ENCODE data around the gene PLCD4.
A peak's percentile ranks its signal among the peaks of the same experiment; 100 is the strongest.

PLCD4 gene

GRCh38 chr2:218607436-218608115, at the start of gene PLCD4:
PLCD4 (plus strand) TSS chr2:218607899; CDS start chr2:218615740, 7,841 bp downstream.
- H3K27ac ChIP-seq (ENCODE audit: low read length) = peak within 1 kb of the TSS; percentile 84
- no peaks in the 10 kb centered on the region for H3K9me3 ChIP-seq (ENCODE audit: control insufficient read depth in 2 of 2, low read length in 2 of 2)
- no peaks in the 10 kb centered on the region for H3K27me3 ChIP-seq (ENCODE audit: control insufficient read depth in 1 of 2, insufficient read depth in 2 of 2, low read length in 2 of 2)
- H3K4me1 ChIP-seq (ENCODE audit: control insufficient read depth, insufficient read depth, low read length) = peaks cover 29% of the 10 kb centered on the region
- H3K36me3 ChIP-seq (ENCODE audit: control insufficient read depth in 2 of 2, insufficient read depth in 2 of 2, low read length in 2 of 2) = no peaks in the 10 kb centered on the region
- H3K9ac ChIP-seq (ENCODE audit: low read length in 2 of 2) = peak within 1 kb of the TSS; percentile 59 to 93
- H3K4me3 ChIP-seq (ENCODE audit: low read length in 2 of 2) = peak within 1 kb of the TSS; percentile 56 to 82

GRCh38 chr2:218557941-218558340, 49.8 kb upstream of the PLCD4 start:
- H3K27me3 ChIP-seq (ENCODE audit: control insufficient read depth in 1 of 2, insufficient read depth in 2 of 2, low read length in 2 of 2) = no peaks in the 10 kb centered on the region
- no peak overlapping the region for H3K9ac ChIP-seq (ENCODE audit: low read length in 2 of 2)
- H3K36me3 ChIP-seq (ENCODE audit: control insufficient read depth in 2 of 2, insufficient read depth in 2 of 2, low read length in 2 of 2) = peaks cover 15 to 16% of the 10 kb centered on the region in 2 donors
- no peak overlapping the region for H3K27ac ChIP-seq (ENCODE audit: low read length)
- no peaks in the 10 kb centered on the region for H3K9me3 ChIP-seq (ENCODE audit: control insufficient read depth in 2 of 2, low read length in 2 of 2)
- H3K4me3 ChIP-seq (ENCODE audit: low read length in 2 of 2) = no peak overlapping the region
- H3K4me1 ChIP-seq (ENCODE audit: control insufficient read depth, insufficient read depth, low read length) = no peaks in the 10 kb centered on the region

DNA sequence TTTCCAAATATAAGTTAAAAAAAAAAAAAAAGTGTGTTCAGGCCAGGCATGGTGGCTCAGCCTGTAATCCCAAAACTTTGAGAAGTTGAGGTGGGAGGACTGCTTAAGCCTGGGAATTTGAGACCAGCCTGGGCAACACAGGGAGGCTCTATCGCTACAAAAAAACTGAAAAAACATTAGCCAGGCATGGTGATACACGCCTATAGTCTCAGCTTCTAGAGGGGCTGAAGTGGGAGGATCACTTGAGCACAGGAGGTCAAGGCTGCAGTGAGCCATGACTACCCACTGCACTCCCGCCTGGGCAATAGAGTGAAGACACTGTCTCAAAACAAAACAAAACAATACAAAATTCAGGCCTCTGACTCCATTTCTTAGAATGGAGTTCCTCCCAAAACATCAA, 48.7 kb upstream of the PLCD4 start:
- peaks cover 8 to 9% of the 10 kb centered on the region in 2 donors for H3K36me3 ChIP-seq (ENCODE audit: control insufficient read depth in 2 of 2, insufficient read depth in 2 of 2, low read length in 2 of 2)
- H3K4me3 ChIP-seq (ENCODE audit: low read length in 2 of 2) = no peak overlapping the region
- no peak overlapping the region for H3K9ac ChIP-seq (ENCODE audit: low read length in 2 of 2)
- H3K9me3 ChIP-seq (ENCODE audit: control insufficient read depth in 2 of 2, low read length in 2 of 2) = no peaks in the 10 kb centered on the region
- no peaks in the 10 kb centered on the region for H3K27me3 ChIP-seq (ENCODE audit: control insufficient read depth in 1 of 2, insufficient read depth in 2 of 2, low read length in 2 of 2)
- H3K27ac ChIP-seq (ENCODE audit: low read length) = no peak overlapping the region
- H3K4me1 ChIP-seq (ENCODE audit: control insufficient read depth, insufficient read depth, low read length) = no peaks in the 10 kb centered on the region

GRCh38 chr2:218564056-218564455, 43.6 kb upstream of the PLCD4 start:
- H3K9ac ChIP-seq (ENCODE audit: low read length in 2 of 2) = no peak overlapping the region
- peaks cover 3 to 7% of the 10 kb centered on the region in 2 donors for H3K36me3 ChIP-seq (ENCODE audit: control insufficient read depth in 2 of 2, insufficient read depth in 2 of 2, low read length in 2 of 2)
- H3K9me3 ChIP-seq (ENCODE audit: control insufficient read depth in 2 of 2, low read length in 2 of 2) = no peaks in the 10 kb centered on the region
- H3K27ac ChIP-seq (ENCODE audit: low read length) = no peak overlapping the region
- no peaks in the 10 kb centered on the region for H3K27me3 ChIP-seq (ENCODE audit: control insufficient read depth in 1 of 2, insufficient read depth in 2 of 2, low read length in 2 of 2)
- H3K4me3 ChIP-seq (ENCODE audit: low read length in 2 of 2) = no peak overlapping the region
- peaks cover 9% of the 10 kb centered on the region for H3K4me1 ChIP-seq (ENCODE audit: control insufficient read depth, insufficient read depth, low read length)

DNA sequence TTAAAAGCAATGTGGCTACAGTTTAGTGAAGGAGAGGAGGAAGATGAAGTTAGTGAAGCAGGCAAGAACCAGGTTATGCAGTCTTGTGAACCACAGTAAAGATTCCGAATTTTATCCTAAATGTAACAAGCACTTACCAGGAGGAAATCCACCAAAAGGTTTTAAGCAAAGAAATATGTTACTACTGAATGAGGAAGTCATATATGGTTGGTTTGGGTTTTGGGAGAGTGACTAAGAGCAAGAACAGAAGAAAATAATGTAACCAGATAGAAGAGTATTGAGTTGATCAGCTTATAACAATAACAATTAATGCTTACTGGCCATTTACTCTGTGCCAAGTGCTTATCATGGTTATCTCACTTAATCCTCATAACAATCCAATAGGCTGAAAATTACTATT, 41.4 kb upstream of the PLCD4 start:
- Histone ChIP-seq H3K27ac (ENCODE audit: low read length) (no peak overlapping the region), H3K9ac (ENCODE audit: low read length in 2 of 2) (no peak overlapping the region), H3K36me3 (ENCODE audit: control insufficient read depth in 2 of 2, insufficient read depth in 2 of 2, low read length in 2 of 2) (peaks cover 0 to 3% of the 10 kb centered on the region in 2 donors), H3K4me3 (ENCODE audit: low read length in 2 of 2) (no peak overlapping the region), H3K9me3 (ENCODE audit: control insufficient read depth in 2 of 2, low read length in 2 of 2) (no peaks in the 10 kb centered on the region), H3K27me3 (ENCODE audit: control insufficient read depth in 1 of 2, insufficient read depth in 2 of 2, low read length in 2 of 2) (no peaks in the 10 kb centered on the region), H3K4me1 (ENCODE audit: control insufficient read depth, insufficient read depth, low read length) (peaks cover 26% of the 10 kb centered on the region)

DNA sequence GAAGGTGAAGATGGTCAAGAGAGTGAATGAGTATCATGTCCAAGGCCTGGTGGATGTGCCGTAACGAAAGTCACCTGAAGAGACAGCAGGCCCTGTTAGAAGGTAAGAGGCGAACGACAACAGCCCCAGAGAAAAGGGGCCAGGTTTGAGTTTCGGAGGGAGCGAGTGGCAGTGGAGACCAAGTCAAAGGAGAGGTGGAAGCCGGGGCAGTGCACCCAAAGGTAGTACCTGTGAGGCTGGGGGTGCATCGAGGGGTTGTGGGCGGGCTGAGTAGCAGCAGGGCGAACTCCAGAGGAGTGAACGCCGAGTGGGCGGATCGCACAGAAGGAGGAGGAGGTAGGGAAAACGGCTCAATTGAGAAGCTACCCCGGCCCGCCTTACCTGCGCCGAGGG, 39.9 kb upstream of the PLCD4 start:
- Histone ChIP-seq H3K4me3 (ENCODE audit: low read length in 2 of 2) (peak overlapping the region; percentile 86 to 91), H3K27ac (ENCODE audit: low read length) (peak overlapping the region; percentile 91), H3K27me3 (ENCODE audit: control insufficient read depth in 1 of 2, insufficient read depth in 2 of 2, low read length in 2 of 2) (no peaks in the 10 kb centered on the region), H3K9ac (ENCODE audit: low read length in 2 of 2) (peak overlapping the region; percentile 89 to 92), H3K4me1 (ENCODE audit: control insufficient read depth, insufficient read depth, low read length) (peaks cover 27% of the 10 kb centered on the region), H3K36me3 (ENCODE audit: control insufficient read depth in 2 of 2, insufficient read depth in 2 of 2, low read length in 2 of 2) (no peaks in the 10 kb centered on the region), H3K9me3 (ENCODE audit: control insufficient read depth in 2 of 2, low read length in 2 of 2) (no peaks in the 10 kb centered on the region)

GRCh38 chr2:218568190-218569037, 39.3 kb upstream of the PLCD4 start, which contains the start of the genes CNOT9 and USP37:
CNOT9 (plus strand) TSS chr2:218568839; CDS start chr2:218568955, 116 bp downstream.
USP37 (minus strand) TSS chr2:218568351; CDS start chr2:218558653, 9,698 bp downstream.
- Histone ChIP-seq H3K27me3 (ENCODE audit: control insufficient read depth in 1 of 2, insufficient read depth in 2 of 2, low read length in 2 of 2) (no peaks in the 10 kb centered on the region), H3K4me3 (ENCODE audit: low read length in 2 of 2) (peak within 1 kb of the TSS; percentile 86 to 91), H3K36me3 (ENCODE audit: control insufficient read depth in 2 of 2, insufficient read depth in 2 of 2, low read length in 2 of 2) (no peaks in the 10 kb centered on the region), H3K27ac (ENCODE audit: low read length) (peak within 1 kb of the TSS; percentile 91), H3K4me1 (ENCODE audit: control insufficient read depth, insufficient read depth, low read length) (peaks cover 27% of the 10 kb centered on the region), H3K9ac (ENCODE audit: low read length in 2 of 2) (peak within 1 kb of the TSS; percentile 89 to 92), H3K9me3 (ENCODE audit: control insufficient read depth in 2 of 2, low read length in 2 of 2) (no peaks in the 10 kb centered on the region)

DNA sequence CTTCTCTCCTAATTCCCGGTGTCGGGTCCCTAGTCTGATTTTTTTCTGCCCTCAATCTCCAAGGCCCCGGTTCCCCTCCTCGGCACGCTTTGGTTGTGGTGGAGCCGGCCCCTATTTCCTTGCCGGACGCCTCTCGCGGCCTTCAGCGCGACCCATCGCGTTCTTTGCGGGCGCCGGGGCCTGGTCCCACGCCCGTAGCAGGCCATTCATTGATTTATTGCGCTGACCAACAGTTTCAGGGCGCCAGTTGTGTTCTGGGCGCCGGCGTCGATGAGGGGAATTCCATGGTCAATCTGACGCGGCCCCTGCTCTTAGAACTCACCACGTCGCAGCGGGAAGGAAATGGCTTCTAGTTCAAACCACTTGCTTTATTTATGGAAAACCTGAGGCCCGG, 38.7 kb upstream of the PLCD4 start:
- no peaks in the 10 kb centered on the region for H3K9me3 ChIP-seq (ENCODE audit: control insufficient read depth in 2 of 2, low read length in 2 of 2)
- peak overlapping the region; percentile 58 to 91 for H3K4me3 ChIP-seq (ENCODE audit: low read length in 2 of 2)
- peaks cover 27% of the 10 kb centered on the region for H3K4me1 ChIP-seq (ENCODE audit: control insufficient read depth, insufficient read depth, low read length)
- peak overlapping the region; percentile 76 to 91 for H3K9ac ChIP-seq (ENCODE audit: low read length in 2 of 2)
- peak overlapping the region; percentile 91 for H3K27ac ChIP-seq (ENCODE audit: low read length)
- H3K36me3 ChIP-seq (ENCODE audit: control insufficient read depth in 2 of 2, insufficient read depth in 2 of 2, low read length in 2 of 2) = peaks cover 0 to 1% of the 10 kb centered on the region in 2 donors
- no peaks in the 10 kb centered on the region for H3K27me3 ChIP-seq (ENCODE audit: control insufficient read depth in 1 of 2, insufficient read depth in 2 of 2, low read length in 2 of 2)

DNA sequence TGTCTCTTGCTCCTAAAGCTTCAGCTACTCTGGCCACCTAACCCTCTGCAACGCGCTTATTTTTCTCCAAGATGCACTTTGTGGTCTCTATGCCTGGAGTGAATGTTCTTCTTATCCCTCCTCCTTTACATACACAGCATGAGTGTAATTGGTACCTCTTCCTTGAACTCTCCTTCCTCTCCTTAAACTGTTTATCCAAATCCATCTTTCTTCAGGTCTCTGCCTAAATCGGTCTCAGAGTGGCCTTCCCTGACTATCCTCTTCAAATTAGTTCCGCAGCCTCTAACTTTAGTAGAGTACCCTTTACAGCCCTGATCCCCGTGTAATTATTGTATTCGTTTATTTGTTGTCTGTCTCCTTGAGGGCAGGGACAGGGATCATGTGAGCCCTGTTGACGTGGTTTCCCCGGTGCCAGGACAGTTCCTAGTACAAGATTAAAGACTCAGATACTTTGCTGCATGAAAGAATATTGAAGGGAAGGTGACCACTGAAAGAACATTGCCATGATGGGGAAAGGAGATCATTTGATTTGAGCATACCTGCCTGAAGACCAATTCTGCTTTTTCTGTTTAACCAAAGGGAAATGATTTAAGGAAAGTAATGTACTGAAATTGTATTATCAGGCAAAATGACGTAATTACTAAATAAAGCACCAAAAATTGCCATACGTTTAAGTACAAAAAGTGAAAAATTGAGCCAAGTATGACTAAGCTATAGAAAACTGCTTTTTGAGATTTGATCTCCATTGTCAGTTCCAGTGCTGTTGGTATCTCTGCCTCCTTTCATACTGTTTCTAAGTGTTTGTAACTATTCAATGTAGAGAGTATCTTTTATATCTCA, 37.8 kb upstream of the PLCD4 start:
- no peaks in the 10 kb centered on the region for H3K9me3 ChIP-seq (ENCODE audit: control insufficient read depth in 2 of 2, low read length in 2 of 2)
- peak overlapping the region; percentile 58 to 91 for H3K4me3 ChIP-seq (ENCODE audit: low read length in 2 of 2)
- peaks cover 27% of the 10 kb centered on the region for H3K4me1 ChIP-seq (ENCODE audit: control insufficient read depth, insufficient read depth, low read length)
- no peaks in the 10 kb centered on the region for H3K27me3 ChIP-seq (ENCODE audit: control insufficient read depth in 1 of 2, insufficient read depth in 2 of 2, low read length in 2 of 2)
- peaks cover 0 to 3% of the 10 kb centered on the region in 2 donors for H3K36me3 ChIP-seq (ENCODE audit: control insufficient read depth in 2 of 2, insufficient read depth in 2 of 2, low read length in 2 of 2)
- H3K27ac ChIP-seq (ENCODE audit: low read length) = peak overlapping the region; percentile 91
- peak overlapping the region; percentile 76 to 91 for H3K9ac ChIP-seq (ENCODE audit: low read length in 2 of 2)

GRCh38 chr2:218570850-218571249, 36.8 kb upstream of the PLCD4 start:
- no peaks in the 10 kb centered on the region for H3K27me3 ChIP-seq (ENCODE audit: control insufficient read depth in 1 of 2, insufficient read depth in 2 of 2, low read length in 2 of 2)
- peak overlapping the region in 1 of 2 donors; percentile 15 for H3K4me3 ChIP-seq (ENCODE audit: low read length in 2 of 2)
- H3K27ac ChIP-seq (ENCODE audit: low read length) = no peak overlapping the region
- H3K9me3 ChIP-seq (ENCODE audit: control insufficient read depth in 2 of 2, low read length in 2 of 2) = no peaks in the 10 kb centered on the region
- peaks cover 2 to 3% of the 10 kb centered on the region in 2 donors for H3K36me3 ChIP-seq (ENCODE audit: control insufficient read depth in 2 of 2, insufficient read depth in 2 of 2, low read length in 2 of 2)
- peaks cover 27% of the 10 kb centered on the region for H3K4me1 ChIP-seq (ENCODE audit: control insufficient read depth, insufficient read depth, low read length)
- peak overlapping the region in 1 of 2 donors; percentile 76 for H3K9ac ChIP-seq (ENCODE audit: low read length in 2 of 2)
